ENCODE data around the gene MYRIP. TPM values are rescaled to one million over a fixed set of nuclear protein-coding genes. Genes with fewer than 3 reads are reported as not detected.
A peak's percentile ranks its signal among the peaks of the same experiment; 100 is the strongest.

The MYRIP gene
- total RNA-seq, 3 donors from 2014 or later (not counting 1 experiment from before 2014, with no cell fraction given), result not detected

- no peaks in the 10 kb centered on the region for H3K27me3 Mint-ChIP-seq (ENCODE audit: low read depth in 2 of 2)
- no peak overlapping the region for H3K27ac Mint-ChIP-seq
- intact Hi-C loops (cut with micrococcal nuclease), result no loop called here
- Histone ChIP-seq H3K27me3 (ENCODE audit: control insufficient read depth, insufficient read depth, low read length) (no peaks in the 10 kb centered on the region), H3K9me3 (ENCODE audit: control insufficient read depth, insufficient read depth, low read length) (no peaks in the 10 kb centered on the region), H3K4me3 (ENCODE audit: low read length) (no peak overlapping the region), H3K27ac (ENCODE audit: low read length) (no peak overlapping the region), H3K36me3 (ENCODE audit: control insufficient read depth, insufficient read depth, low read length) (no peaks in the 10 kb centered on the region), H3K4me1 (ENCODE audit: control insufficient read depth, insufficient read depth, low read length) (no peaks in the 10 kb centered on the region)
- no peak overlapping the region for H3K4me3 Mint-ChIP-seq
- 71% methylated on average over 1 of the region's 2 CpGs for WGBS (ENCODE audit: insufficient coverage)
- no peak for TF ChIP-seq CTCF (IDR thresholded peaks at IDR 0.05)
- H3K9me3 Mint-ChIP-seq, result no peaks in the 10 kb centered on the region
- peaks cover 14 to 15% of the 10 kb centered on the region in 2 donors for H3K4me1 Mint-ChIP-seq
- DNase-seq, result no peak
- ATAC-seq, result no peak
- H3K36me3 Mint-ChIP-seq, result no peaks in the 10 kb centered on the region
These were observed 477.8 kb downstream of the MYRIP start for GRCh38 chr3:40287248-40287647.

DNA sequence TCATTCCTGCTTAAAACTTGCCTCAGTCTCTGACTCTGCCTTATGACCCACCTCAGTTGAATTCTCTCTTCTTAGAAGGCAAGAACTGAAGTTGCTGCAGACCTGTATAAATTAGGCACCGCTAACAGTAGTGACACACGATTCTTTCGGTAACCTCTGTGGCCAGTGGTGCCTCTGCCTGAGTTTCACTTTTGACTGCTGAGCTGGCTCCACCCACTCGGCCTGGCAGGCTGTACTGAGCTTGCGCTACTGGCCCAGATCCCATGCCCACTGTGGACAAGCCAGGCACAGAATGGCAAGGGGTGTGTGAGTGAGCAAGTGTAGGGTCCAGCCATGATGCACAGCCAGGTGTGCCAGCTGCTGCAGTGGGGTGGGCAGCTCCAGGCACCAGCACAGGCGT, 481.0 kb downstream of the MYRIP start:
- DNase-seq, result peak; percentile 22 to 43
- no peak overlapping the region for H3K4me3 ChIP-seq (ENCODE audit: low read length)
- peak overlapping the region; percentile 75 for H3K4me3 Mint-ChIP-seq

GRCh38 chr3:40291471-40291870, 482.1 kb downstream of the MYRIP start:
- intact Hi-C loops (cut with micrococcal nuclease), result no loop called here
- no peaks in the 10 kb centered on the region for H3K4me1 ChIP-seq (ENCODE audit: control insufficient read depth, insufficient read depth, low read length)
- DNase-seq (no peak), ATAC-seq (no peak)
- H3K4me3 ChIP-seq (ENCODE audit: low read length), result no peak overlapping the region
- H3K27ac Mint-ChIP-seq, result no peak overlapping the region
- 98% methylated on average over 4 of the region's 4 CpGs for WGBS (ENCODE audit: insufficient coverage)
- no peaks in the 10 kb centered on the region for H3K9me3 ChIP-seq (ENCODE audit: control insufficient read depth, insufficient read depth, low read length)
- H3K4me3 Mint-ChIP-seq, result no peak overlapping the region
- H3K4me1 Mint-ChIP-seq, result peaks cover 14 to 15% of the 10 kb centered on the region in 2 donors
- no peak overlapping the region for H3K27ac ChIP-seq (ENCODE audit: low read length)
- no peaks in the 10 kb centered on the region for H3K27me3 ChIP-seq (ENCODE audit: control insufficient read depth, insufficient read depth, low read length)
- H3K36me3 ChIP-seq (ENCODE audit: control insufficient read depth, insufficient read depth, low read length), result peaks cover 5% of the 10 kb centered on the region
- H3K36me3 Mint-ChIP-seq, result no peaks in the 10 kb centered on the region
- TF ChIP-seq CTCF (IDR thresholded peaks at IDR 0.05), result no peak
- H3K27me3 Mint-ChIP-seq (ENCODE audit: low read depth in 2 of 2), result no peaks in the 10 kb centered on the region
- H3K9me3 Mint-ChIP-seq, result no peaks in the 10 kb centered on the region

More for the DNA sequence above, 481.0 kb downstream of the MYRIP start:
- peaks cover 5% of the 10 kb centered on the region for H3K36me3 ChIP-seq (ENCODE audit: control insufficient read depth, insufficient read depth, low read length)
- H3K9me3 ChIP-seq (ENCODE audit: control insufficient read depth, insufficient read depth, low read length), result no peaks in the 10 kb centered on the region
- intact Hi-C loops (cut with micrococcal nuclease), result no loop called here
- H3K36me3 Mint-ChIP-seq, result no peaks in the 10 kb centered on the region
- peak overlapping the region; percentile 26 for H3K27ac ChIP-seq (ENCODE audit: low read length)
- peak overlapping the region; percentile 73 to 76 for H3K27ac Mint-ChIP-seq
- ATAC-seq, result peak; percentile 79 to 99 (median 94)
- H3K4me1 ChIP-seq (ENCODE audit: control insufficient read depth, insufficient read depth, low read length), result no peaks in the 10 kb centered on the region
- WGBS (ENCODE audit: insufficient coverage), result 79% methylated on average over 6 of the region's 6 CpGs
- no peaks in the 10 kb centered on the region for H3K9me3 Mint-ChIP-seq
- no peaks in the 10 kb centered on the region for H3K27me3 ChIP-seq (ENCODE audit: control insufficient read depth, insufficient read depth, low read length)
- no peaks in the 10 kb centered on the region for H3K27me3 Mint-ChIP-seq (ENCODE audit: low read depth in 2 of 2)
- peaks cover 14 to 15% of the 10 kb centered on the region in 2 donors for H3K4me1 Mint-ChIP-seq
- TF ChIP-seq CTCF (IDR thresholded peaks at IDR 0.05), result no peak

DNA sequence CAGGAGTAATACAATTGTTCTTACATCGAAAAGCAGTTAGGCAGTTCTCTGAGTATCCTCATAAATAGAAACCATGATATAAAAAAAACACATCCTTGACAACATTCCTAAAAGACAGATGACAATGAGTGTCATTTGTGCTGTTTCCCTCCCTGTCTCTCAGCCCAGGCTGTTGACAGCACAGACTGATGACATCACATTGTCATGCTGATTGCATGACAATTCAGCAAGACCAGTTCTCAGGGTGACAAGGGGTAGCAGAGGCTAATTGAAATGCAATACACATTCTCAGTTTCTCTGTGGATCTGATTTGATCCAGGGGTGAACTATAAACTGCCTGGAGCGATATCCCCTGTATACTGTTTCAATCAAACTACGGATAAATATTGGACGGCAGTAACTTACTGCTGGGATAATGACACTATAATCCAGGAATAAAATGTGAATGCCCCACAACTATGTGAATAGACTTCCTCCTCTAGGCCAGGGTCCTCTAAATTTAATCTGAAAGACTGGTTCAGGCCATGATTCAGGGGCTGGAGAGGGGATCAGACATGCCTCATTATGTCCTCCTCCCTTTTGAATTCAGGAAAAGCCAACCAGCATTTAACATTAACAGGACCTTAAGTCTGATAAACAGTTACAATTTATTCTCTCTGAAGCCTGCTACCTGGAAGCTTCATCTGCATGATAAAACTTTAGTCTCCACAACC, 483.4 kb downstream of the MYRIP start:
- H3K9me3 Mint-ChIP-seq, result no peaks in the 10 kb centered on the region
- peaks cover 14 to 15% of the 10 kb centered on the region in 2 donors for H3K4me1 Mint-ChIP-seq
- peaks cover 5% of the 10 kb centered on the region for H3K36me3 ChIP-seq (ENCODE audit: control insufficient read depth, insufficient read depth, low read length)
- no peak overlapping the region for H3K27ac Mint-ChIP-seq
- no peaks in the 10 kb centered on the region for H3K27me3 ChIP-seq (ENCODE audit: control insufficient read depth, insufficient read depth, low read length)
- WGBS (ENCODE audit: insufficient coverage), result 92% methylated on average over 4 of the region's 4 CpGs
- TF ChIP-seq CTCF (IDR thresholded peaks at IDR 0.05), result no peak
- ATAC-seq (no peak), DNase-seq (no peak)
- no peaks in the 10 kb centered on the region for H3K27me3 Mint-ChIP-seq (ENCODE audit: low read depth in 2 of 2)
- no peak overlapping the region for H3K4me3 Mint-ChIP-seq
- H3K4me1 ChIP-seq (ENCODE audit: control insufficient read depth, insufficient read depth, low read length), result no peaks in the 10 kb centered on the region
- intact Hi-C loops (cut with micrococcal nuclease), result no loop called here
- H3K36me3 Mint-ChIP-seq, result no peaks in the 10 kb centered on the region
- no peaks in the 10 kb centered on the region for H3K9me3 ChIP-seq (ENCODE audit: control insufficient read depth, insufficient read depth, low read length)
- H3K4me3 ChIP-seq (ENCODE audit: low read length), result no peak overlapping the region
- no peak overlapping the region for H3K27ac ChIP-seq (ENCODE audit: low read length)
